NOMO-1 (cell line): Measurements from ENCODE around the gene PICK1.
"Not testable (repeated sequence)": the region's sequence is repeated elsewhere in the genome, so short reads cannot be mapped to it uniquely, and the experiment has no call there.

Experiments
- DNase-seq, 2 experiments: peaks; one replicate each; lab custom pipeline; 2025; ENCODE audit not compliant: unreplicated experiment in 2 of 2; lab: John Stamatoyannopoulos, UW

The PICK1 gene

GRCh38 chr22:38073150-38074130, 16.2 kb downstream of the PICK1 start:
- DNase-seq = no peak

- no peak for DNase-seq
These were observed 17.2 kb downstream of the PICK1 start for GRCh38 chr22:38074181-38075104.

- no peak for DNase-seq
These were observed 18.1 kb downstream of the PICK1 start for GRCh38 chr22:38075105-38075825.

- no peak for DNase-seq
These were observed 18.8 kb downstream of the PICK1 start for GRCh38 chr22:38075961-38076360.

- no peak for DNase-seq
These were observed 19.9 kb downstream of the PICK1 start for GRCh38 chr22:38077096-38077495.

GRCh38 chr22:38077595-38077994, 20.4 kb downstream of the PICK1 start:
- no peak for DNase-seq

- no peak for DNase-seq
These were observed 21.0 kb downstream of the PICK1 start for GRCh38 chr22:38078046-38078840.

- DNase-seq = not testable (repeated sequence)
These were observed 22.0 kb downstream of the PICK1 start for GRCh38 chr22:38079208-38079607.

- no peak for DNase-seq
These were observed 22.6 kb downstream of the PICK1 start for GRCh38 chr22:38079804-38080203.

GRCh38 chr22:38080474-38080849, 23.3 kb downstream of the PICK1 start:
- no peak for DNase-seq

GRCh38 chr22:38080850-38081635, 23.8 kb downstream of the PICK1 start:
- no peak for DNase-seq

- DNase-seq = no peak
These were observed 24.4 kb downstream of the PICK1 start for GRCh38 chr22:38081636-38081940.

- DNase-seq = no peak
These were observed 25.0 kb downstream of the PICK1 start for GRCh38 chr22:38081941-38082828.

- no peak for DNase-seq
These were observed 25.9 kb downstream of the PICK1 start for GRCh38 chr22:38082986-38083710.

- no peak for DNase-seq
These were observed 26.9 kb downstream of the PICK1 start, which contains the start of gene SLC16A8 for GRCh38 chr22:38083931-38084631. TSS of gene SLC16A8 (minus strand) at chr22:38084184. CDS start at chr22:38082873, 1,311 bp downstream.

- DNase-seq = no peak
These were observed 27.9 kb downstream of the PICK1 start for GRCh38 chr22:38085056-38085455.

GRCh38 chr22:38085501-38085900, 28.3 kb downstream of the PICK1 start:
- no peak for DNase-seq
